D721Med (cell line): ENCODE data around the gene PCYOX1L.

ENCODE experiments used
- DNase-seq: peaks from one replicate; pipeline ENCODE4 v3.0.0; 2011; ENCODE audit warnings: low spot score; ENCODE audit not compliant: insufficient read length
- FAIRE-seq: peaks from 2 replicates; lab custom pipeline; 2011; peaks lifted over from hg19 to GRCh38; lab: Jason Lieb, UNC
- TF ChIP-seq, protein P1 (sequence below): IDR thresholded peaks from 2 replicates; pipeline ENCODE4 v1.5.1; 2012; ENCODE audit warnings: mild to moderate bottlenecking, control low read depth; ENCODE audit not compliant: insufficient read depth; ENCODE audit errors: missing control alignments

The PCYOX1L gene

GRCh38 chr5:149360272-149360671 lies 2.4 kb downstream of the PCYOX1L start:
- FAIRE-seq: no peak
- DNase-seq: no peak
- TF ChIP-seq, protein P1, sequence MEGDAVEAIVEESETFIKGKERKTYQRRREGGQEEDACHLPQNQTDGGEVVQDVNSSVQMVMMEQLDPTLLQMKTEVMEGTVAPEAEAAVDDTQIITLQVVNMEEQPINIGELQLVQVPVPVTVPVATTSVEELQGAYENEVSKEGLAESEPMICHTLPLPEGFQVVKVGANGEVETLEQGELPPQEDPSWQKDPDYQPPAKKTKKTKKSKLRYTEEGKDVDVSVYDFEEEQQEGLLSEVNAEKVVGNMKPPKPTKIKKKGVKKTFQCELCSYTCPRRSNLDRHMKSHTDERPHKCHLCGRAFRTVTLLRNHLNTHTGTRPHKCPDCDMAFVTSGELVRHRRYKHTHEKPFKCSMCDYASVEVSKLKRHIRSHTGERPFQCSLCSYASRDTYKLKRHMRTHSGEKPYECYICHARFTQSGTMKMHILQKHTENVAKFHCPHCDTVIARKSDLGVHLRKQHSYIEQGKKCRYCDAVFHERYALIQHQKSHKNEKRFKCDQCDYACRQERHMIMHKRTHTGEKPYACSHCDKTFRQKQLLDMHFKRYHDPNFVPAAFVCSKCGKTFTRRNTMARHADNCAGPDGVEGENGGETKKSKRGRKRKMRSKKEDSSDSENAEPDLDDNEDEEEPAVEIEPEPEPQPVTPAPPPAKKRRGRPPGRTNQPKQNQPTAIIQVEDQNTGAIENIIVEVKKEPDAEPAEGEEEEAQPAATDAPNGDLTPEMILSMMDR: no peak

DNA sequence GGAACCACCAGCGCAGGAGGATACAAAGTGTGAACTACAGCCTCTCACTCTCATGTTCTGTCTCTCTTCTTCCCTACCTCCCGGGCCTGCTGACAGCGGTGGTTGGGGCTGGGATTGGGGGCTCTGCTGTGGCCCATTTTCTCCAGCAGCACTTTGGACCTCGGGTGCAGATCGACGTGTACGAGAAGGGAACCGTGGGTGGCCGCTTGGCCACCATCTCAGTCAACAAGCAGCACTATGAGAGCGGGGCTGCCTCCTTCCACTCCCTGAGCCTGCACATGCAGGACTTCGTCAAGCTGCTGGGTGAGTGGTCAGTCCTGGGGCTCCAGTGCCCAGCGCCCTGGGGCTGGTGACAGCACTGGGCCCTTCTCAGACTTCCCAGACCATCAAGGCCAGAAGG lies 4.7 kb downstream of the PCYOX1L start:
- TF ChIP-seq, protein P1: no peak
- no peak for FAIRE-seq
- no peak for DNase-seq

DNA sequence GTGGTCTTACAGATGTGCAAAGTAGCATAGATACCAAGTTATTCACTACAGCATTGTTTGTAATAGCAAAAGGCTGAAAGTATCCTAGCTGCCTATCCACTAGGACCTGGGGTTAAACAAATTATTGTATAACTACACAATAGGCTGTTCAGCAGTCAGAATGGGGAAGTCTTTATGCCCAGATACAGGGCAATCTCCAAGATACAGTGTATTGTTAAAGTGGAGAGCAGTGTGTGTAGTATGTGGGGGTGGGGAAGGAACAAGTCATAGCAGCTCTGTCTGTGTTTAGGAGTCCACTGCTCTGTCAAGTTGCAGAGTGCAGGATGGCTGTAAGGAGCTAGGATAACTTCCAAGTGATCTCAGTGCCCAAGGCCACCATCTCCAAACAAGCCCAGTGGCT lies 5.5 kb downstream of the PCYOX1L start:
- DNase-seq (no peak), FAIRE-seq (no peak)

DNA sequence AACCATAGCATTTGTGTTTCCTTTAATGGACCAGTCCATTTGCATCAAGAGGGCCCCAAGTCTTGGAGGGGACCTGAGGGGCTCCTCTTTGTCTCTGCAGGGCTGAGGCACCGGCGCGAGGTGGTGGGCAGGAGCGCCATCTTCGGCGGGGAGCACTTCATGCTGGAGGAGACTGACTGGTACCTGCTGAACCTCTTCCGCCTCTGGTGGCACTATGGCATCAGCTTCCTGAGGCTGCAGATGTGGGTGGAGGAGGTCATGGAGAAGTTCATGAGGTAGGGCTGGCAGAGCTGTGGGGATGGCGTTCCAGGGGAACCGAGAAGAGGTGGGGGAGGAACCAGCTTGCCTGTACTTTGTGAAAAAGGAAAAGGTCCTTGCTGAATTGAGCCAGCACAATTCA lies 6.1 kb downstream of the PCYOX1L start:
- no peak for FAIRE-seq
- TF ChIP-seq, protein P1: no peak
- no peak for DNase-seq

More for the DNA sequence above, 5.5 kb downstream of the PCYOX1L start:
- TF ChIP-seq, protein P1: no peak

DNA sequence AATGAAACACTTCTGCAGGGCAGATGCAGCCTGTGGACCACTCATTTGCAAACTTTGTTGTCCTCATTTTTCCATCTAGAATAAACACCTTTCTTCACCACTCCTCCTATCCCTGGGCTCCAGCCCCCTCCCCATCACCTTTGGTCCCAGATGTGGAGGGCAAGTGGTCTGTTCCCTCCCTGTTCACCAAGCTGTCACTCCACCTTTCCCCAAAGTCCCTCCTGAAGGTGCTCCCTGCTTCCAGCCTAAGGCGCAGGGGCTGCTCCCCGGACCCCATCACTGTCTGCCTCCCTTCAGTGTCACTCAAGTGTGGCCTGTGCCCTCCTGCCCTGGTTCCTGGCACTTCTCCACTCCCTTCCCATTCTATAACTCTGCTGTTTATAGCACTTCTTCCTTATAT lies 6.9 kb downstream of the PCYOX1L start:
- TF ChIP-seq, protein P1: no peak
- no peak for DNase-seq

DNA sequence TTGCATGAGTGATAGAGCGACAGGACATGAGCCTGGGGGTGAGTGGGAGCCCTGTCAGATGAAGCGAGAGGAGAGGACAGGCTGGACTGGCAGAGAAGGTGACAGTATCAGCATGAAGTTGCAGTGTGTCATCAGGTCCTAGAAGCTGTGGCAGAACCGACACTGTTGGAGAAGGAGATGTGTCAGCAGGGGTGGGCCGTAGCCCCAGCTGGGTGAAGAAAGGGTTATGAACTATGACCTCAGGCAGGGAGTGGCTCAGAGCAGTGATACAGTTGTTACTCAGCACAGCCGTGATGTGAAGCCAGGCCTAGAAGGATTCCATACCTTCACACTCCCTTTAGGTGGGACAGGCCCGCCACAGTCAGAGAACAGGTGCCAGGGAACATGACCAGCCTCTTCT lies 7.6 kb downstream of the PCYOX1L start:
- DNase-seq: no peak
- FAIRE-seq: no peak
- TF ChIP-seq, protein P1: no peak

More for the DNA sequence above, 6.9 kb downstream of the PCYOX1L start:
- FAIRE-seq: no peak

GRCh38 chr5:149366169-149366729 lies 8.4 kb downstream of the PCYOX1L start:
- TF ChIP-seq, protein P1: no peak
- DNase-seq (no peak), FAIRE-seq (no peak)
